ENCODE measurements around the gene TDRD7. TPM values are rescaled to one million over a fixed set of nuclear protein-coding genes. Genes with fewer than 3 reads are reported as not detected.

Gene TDRD7
- total RNA-seq, 2 experiments from 2014 or later = 3.7 to 4.0 TPM

DNA sequence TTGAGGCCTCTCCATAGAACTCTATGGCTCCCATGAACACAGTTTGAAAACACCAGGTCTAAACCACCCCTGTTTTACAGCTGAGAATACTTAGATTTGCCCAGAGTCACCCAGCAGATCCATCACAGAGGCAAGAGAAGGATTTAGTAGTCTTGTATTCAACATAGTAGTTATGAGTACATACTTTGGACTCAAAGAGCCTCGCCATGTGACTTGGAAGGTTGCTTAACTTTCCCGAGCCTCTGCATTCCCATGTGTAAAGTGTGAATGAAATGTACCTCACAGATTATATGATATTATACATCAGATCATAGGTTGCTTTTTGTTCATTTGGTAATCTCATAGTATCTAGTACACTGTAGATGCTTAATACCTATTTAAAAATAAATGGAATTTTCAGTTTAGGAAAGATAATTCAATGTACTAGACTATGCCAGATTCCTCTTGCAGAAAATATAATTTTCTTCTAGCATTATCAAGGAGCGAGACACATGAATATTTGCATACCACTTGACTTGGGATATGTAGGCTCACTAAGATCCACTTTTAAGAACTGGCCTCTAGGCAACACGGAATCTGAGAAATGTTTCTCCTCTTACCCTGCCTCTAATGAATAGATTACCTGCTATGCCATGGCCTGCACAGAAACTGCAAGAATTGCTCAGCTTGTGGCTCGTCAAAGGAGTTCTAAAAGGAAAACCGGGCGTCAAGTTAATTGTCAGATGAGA lies 18.6 kb downstream of the TDRD7 start:
- intact Hi-C loops (cut with micrococcal nuclease) = no loop called here
- no peaks in the 10 kb centered on the region for H3K27me3 Mint-ChIP-seq
- peaks cover 2% of the 10 kb centered on the region for H3K4me1 Mint-ChIP-seq (ENCODE audit: low read depth)
- ATAC-seq (no peak), DNase-seq (no peak)
- H3K36me3 Mint-ChIP-seq (ENCODE audit: low read depth) = peaks cover 3% of the 10 kb centered on the region
- no peak overlapping the region for H3K27ac Mint-ChIP-seq
- H3K4me3 Mint-ChIP-seq = no peak overlapping the region
- ChIA-PET CTCF (interaction anchor here (1.3 to 1.6 kb wide), 3 partner anchors 38 to 186 kb away, joined by 4 to 7 read pairs (median 5); no protein-coding TSS in a partner anchor), POLR2A (no interaction called here)
- TF ChIP-seq, protein P1, sequence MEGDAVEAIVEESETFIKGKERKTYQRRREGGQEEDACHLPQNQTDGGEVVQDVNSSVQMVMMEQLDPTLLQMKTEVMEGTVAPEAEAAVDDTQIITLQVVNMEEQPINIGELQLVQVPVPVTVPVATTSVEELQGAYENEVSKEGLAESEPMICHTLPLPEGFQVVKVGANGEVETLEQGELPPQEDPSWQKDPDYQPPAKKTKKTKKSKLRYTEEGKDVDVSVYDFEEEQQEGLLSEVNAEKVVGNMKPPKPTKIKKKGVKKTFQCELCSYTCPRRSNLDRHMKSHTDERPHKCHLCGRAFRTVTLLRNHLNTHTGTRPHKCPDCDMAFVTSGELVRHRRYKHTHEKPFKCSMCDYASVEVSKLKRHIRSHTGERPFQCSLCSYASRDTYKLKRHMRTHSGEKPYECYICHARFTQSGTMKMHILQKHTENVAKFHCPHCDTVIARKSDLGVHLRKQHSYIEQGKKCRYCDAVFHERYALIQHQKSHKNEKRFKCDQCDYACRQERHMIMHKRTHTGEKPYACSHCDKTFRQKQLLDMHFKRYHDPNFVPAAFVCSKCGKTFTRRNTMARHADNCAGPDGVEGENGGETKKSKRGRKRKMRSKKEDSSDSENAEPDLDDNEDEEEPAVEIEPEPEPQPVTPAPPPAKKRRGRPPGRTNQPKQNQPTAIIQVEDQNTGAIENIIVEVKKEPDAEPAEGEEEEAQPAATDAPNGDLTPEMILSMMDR (IDR thresholded peaks at IDR 0.05) = no peak
- no peaks in the 10 kb centered on the region for H3K9me3 Mint-ChIP-seq

DNA sequence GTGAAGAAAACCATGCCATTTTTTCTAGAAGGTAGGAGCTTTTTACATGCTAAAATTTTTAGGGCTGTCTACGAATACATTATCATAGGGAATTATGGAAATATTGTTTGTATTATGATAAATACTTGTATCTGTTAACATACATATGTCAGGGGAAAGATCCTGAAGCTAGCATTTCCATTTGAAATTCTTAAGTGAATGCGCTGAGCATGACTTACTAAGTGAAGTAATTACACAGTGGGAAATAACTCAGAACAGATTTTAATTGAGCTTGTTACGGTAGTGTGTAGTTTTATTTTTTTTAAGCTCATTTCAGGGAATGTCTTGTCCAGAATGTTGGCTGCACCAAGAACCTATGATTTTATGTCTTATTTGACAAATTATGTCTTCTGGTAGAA lies 19.1 kb downstream of the TDRD7 start:
- Mint-ChIP-seq H3K36me3 (ENCODE audit: low read depth) (peaks cover 3% of the 10 kb centered on the region), H3K4me1 (ENCODE audit: low read depth) (peaks cover 2% of the 10 kb centered on the region), H3K27me3 (no peaks in the 10 kb centered on the region), H3K27ac (no peak overlapping the region), H3K9me3 (no peaks in the 10 kb centered on the region), H3K4me3 (no peak overlapping the region)
- TF ChIP-seq, protein P1 (IDR thresholded peaks at IDR 0.05) = no peak
- ChIA-PET POLR2A (no interaction called here), CTCF (interaction anchor here (1.3 to 1.6 kb wide), 3 partner anchors 37 to 185 kb away, joined by 4 to 7 read pairs (median 5); no protein-coding TSS in a partner anchor)
- DNase-seq (no peak), ATAC-seq (no peak)
- intact Hi-C loops (cut with micrococcal nuclease) = no loop called here

- ChIA-PET POLR2A (no interaction called here), CTCF (interaction anchor here (1.3 to 1.6 kb wide), 3 partner anchors 36 to 184 kb away, joined by 4 to 7 read pairs (median 5); no protein-coding TSS in a partner anchor)
- H3K4me1 Mint-ChIP-seq (ENCODE audit: low read depth) = peaks cover 2% of the 10 kb centered on the region
- H3K9me3 Mint-ChIP-seq = no peaks in the 10 kb centered on the region
- H3K36me3 Mint-ChIP-seq (ENCODE audit: low read depth) = peaks cover 3% of the 10 kb centered on the region
- no peaks in the 10 kb centered on the region for H3K27me3 Mint-ChIP-seq
- no peak overlapping the region for H3K4me3 Mint-ChIP-seq
- intact Hi-C loops (cut with micrococcal nuclease) = no loop called here
- TF ChIP-seq, protein P1 (IDR thresholded peaks at IDR 0.05) = no peak
- H3K27ac Mint-ChIP-seq = no peak overlapping the region
- ATAC-seq (no peak), DNase-seq (no peak)
These were observed 19.8 kb downstream of the TDRD7 start for GRCh38 chr9:97431549-97432143.

DNA sequence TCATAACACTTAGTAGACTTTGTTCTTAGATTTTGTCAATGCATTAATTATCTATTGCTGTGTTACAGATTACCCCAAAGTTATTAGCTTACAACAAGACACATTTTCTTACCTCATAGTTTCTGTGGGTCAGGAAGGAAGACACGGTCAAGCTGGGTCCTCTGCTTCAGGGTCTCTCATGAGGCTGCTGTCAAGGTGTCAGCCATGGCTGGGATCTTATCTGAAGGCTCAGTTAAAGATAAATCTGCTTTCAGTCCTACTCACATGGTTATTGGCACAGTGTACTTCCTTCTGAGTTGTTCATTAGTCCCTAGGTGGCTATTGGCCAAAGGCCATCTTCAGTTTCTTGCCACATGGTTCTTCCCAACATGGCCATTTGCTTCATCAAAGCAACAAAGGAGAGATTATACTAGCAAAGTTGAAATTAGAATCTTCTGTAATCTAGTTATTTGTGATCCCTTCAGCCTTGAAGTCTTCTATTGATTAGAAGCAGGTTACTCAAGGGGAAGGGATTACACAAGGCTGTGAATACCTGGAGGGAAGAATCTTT lies 25.2 kb downstream of the TDRD7 start:
- CTCF ChIA-PET = interaction anchor here (1.9 kb wide), 1 partner anchor 162 kb away, joined by 6 read pairs; no protein-coding TSS in a partner anchor
- POLR2A ChIA-PET = no interaction called here
- H3K27me3 Mint-ChIP-seq = no peaks in the 10 kb centered on the region
- TF ChIP-seq, protein P1 (IDR thresholded peaks at IDR 0.05) = no peak
- no peaks in the 10 kb centered on the region for H3K4me1 Mint-ChIP-seq (ENCODE audit: low read depth)
- H3K4me3 Mint-ChIP-seq = no peak overlapping the region
- DNase-seq = no peak
- H3K27ac Mint-ChIP-seq = no peak overlapping the region
- H3K36me3 Mint-ChIP-seq (ENCODE audit: low read depth) = peaks cover 3% of the 10 kb centered on the region
- intact Hi-C loops (cut with micrococcal nuclease) = no loop called here
- ATAC-seq = no peak
- no peaks in the 10 kb centered on the region for H3K9me3 Mint-ChIP-seq

GRCh38 chr9:97438257-97438656 lies 26.4 kb downstream of the TDRD7 start:
- no peaks in the 10 kb centered on the region for H3K9me3 Mint-ChIP-seq
- no peak overlapping the region for H3K27ac Mint-ChIP-seq
- H3K27me3 Mint-ChIP-seq = no peaks in the 10 kb centered on the region
- peaks cover 5% of the 10 kb centered on the region for H3K36me3 Mint-ChIP-seq (ENCODE audit: low read depth)
- no peaks in the 10 kb centered on the region for H3K4me1 Mint-ChIP-seq (ENCODE audit: low read depth)
- intact Hi-C loops (cut with micrococcal nuclease) = no loop called here
- ChIA-PET POLR2A (no interaction called here), CTCF (interaction anchor here (1.9 kb wide), 1 partner anchor 160 kb away, joined by 6 read pairs; no protein-coding TSS in a partner anchor)
- TF ChIP-seq, protein P1 (IDR thresholded peaks at IDR 0.05) = no peak
- no peak for DNase-seq
- no peak for ATAC-seq
- no peak overlapping the region for H3K4me3 Mint-ChIP-seq

Data from activated CD8-positive, alpha-beta T cell treated with anti-CD3 and anti-CD28 coated beads for 36 hours (primary cell).